ENCODE results near the gene CYRIA.

DNA sequence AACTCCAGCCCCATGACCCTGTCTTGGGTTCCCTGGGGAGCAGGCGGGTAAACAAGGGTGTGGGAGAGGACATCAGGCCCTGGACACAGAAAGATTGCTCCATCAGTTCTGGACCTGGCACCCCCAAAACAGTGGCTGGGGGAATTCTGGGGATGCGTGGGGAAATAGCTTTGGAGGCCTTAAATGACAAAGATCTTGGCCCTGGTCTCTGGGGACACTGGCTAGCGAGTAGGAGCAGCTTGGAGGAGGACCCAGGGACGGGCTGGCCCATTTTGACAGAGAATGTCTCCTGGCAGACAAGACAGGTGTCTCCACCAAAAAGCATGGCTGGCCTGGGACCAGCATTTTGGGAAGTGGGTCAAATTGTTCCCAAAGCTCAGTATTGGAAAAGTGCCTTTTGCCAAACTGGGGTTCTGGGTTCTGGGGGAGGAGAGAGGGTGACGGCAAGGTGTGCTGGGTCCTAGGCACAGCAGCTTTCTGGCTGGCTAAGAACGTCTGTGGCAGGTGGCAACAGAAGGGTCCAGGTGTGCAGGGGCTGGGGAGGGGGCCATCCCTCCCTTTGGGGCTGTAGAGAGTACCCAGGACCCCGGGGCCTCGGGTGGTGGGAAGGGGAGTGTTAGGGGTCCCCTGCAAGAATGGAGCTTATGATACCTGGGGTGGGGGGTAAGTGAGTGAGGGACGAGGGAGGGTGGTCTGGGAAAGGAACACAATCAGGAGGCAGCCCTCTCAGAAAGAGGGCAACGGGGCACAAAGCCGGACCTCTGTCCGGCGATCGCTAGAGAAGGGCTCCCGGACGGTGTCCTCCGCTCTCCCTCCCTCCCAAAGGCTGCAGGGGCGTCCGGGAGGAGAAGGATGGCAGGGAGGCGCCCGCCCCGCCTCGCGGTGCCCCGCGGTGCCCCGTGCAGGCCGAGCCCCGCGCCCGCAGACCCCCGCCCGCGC, 556 bp downstream of the CYRIA start:
- TF ChIP-seq SMC3 (IDR thresholded peaks at IDR 0.05; ENCODE audit: borderline replicate concordance, low read length), result no peak
- TF ChIP-seq RAD21 (IDR thresholded peaks at IDR 0.05; ENCODE audit: insufficient read depth, low read depth, low read length), result no peak
- no peak for TF ChIP-seq ZNF274 (IDR thresholded peaks at IDR 0.05; ENCODE audit: insufficient read depth, insufficient read length)
- TF ChIP-seq ELK1 (IDR thresholded peaks at IDR 0.05; ENCODE audit: low read depth, low read length), result no peak
- TF ChIP-seq SRF (IDR thresholded peaks at IDR 0.05; ENCODE audit: low read depth in 2 of 2, low read length in 2 of 2), result no peak
- TF ChIP-seq, protein P1, sequence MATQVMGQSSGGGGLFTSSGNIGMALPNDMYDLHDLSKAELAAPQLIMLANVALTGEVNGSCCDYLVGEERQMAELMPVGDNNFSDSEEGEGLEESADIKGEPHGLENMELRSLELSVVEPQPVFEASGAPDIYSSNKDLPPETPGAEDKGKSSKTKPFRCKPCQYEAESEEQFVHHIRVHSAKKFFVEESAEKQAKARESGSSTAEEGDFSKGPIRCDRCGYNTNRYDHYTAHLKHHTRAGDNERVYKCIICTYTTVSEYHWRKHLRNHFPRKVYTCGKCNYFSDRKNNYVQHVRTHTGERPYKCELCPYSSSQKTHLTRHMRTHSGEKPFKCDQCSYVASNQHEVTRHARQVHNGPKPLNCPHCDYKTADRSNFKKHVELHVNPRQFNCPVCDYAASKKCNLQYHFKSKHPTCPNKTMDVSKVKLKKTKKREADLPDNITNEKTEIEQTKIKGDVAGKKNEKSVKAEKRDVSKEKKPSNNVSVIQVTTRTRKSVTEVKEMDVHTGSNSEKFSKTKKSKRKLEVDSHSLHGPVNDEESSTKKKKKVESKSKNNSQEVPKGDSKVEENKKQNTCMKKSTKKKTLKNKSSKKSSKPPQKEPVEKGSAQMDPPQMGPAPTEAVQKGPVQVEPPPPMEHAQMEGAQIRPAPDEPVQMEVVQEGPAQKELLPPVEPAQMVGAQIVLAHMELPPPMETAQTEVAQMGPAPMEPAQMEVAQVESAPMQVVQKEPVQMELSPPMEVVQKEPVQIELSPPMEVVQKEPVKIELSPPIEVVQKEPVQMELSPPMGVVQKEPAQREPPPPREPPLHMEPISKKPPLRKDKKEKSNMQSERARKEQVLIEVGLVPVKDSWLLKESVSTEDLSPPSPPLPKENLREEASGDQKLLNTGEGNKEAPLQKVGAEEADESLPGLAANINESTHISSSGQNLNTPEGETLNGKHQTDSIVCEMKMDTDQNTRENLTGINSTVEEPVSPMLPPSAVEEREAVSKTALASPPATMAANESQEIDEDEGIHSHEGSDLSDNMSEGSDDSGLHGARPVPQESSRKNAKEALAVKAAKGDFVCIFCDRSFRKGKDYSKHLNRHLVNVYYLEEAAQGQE (IDR thresholded peaks at IDR 0.05; ENCODE audit: low read depth, low read length), result no peak
- no peak for TF ChIP-seq TBL1XR1 (IDR thresholded peaks at IDR 0.05; ENCODE audit: low read depth, low read length)
